SK-N-SH (cell line): ENCODE data around the gene SPANXB1. TPM values are rescaled to one million over a fixed set of nuclear protein-coding genes. Genes with fewer than 3 reads are reported as not detected.

Experiments
- CTCF ChIA-PET: fragments of 300-600, 350-600 bp; formaldehyde crosslinking; extraction: SDS; loops from one replicate; lab custom pipeline; 2021; lab: Yijun Ruan, JAX
- POLR2A ChIA-PET: fragments of 350-600 bp; sonication (Branson Sonifier 250); formaldehyde crosslinking; extraction: SDS; loops from one replicate; lab custom pipeline; 2020; ENCODE audit warnings: antibody characterized with exemption, inconsistent platforms; lab: Yijun Ruan, JAX
- DNase-seq: peaks from one replicate; pipeline ENCODE4 v3.0.0; 2012
- H2AFZ ChIP-seq: fragments of 200-600 bp; sonication (generic); 2 replicates; pipeline ENCODE4 v1.8.1; 2016; ENCODE audit warnings: antibody characterized with exemption, mild to moderate bottlenecking, low read depth
- H3F3A ChIP-seq: fragments of 200-600 bp; sonication (generic); replicated peaks from 2 replicates; pipeline ENCODE3; 2016; ENCODE audit warnings: antibody characterized with exemption, mild to moderate bottlenecking; ENCODE audit not compliant: insufficient read depth
- H3K27ac ChIP-seq, 2 experiments: fragments of 200-500 bp in 1 of 2; fragments of 200-600 bp in 1 of 2; sonication (Bioruptor generic) in 1 of 2; sonication (generic), shearing (Covaris generic) in 1 of 2; 2 replicates each; pipeline versions ENCODE4 v1.5.1 to v1.6.1; 2014 to 2016; ENCODE audit warnings: low read depth in 2 of 2, inconsistent platforms in 1 of 2, low read length in 1 of 2, mild to moderate bottlenecking in 1 of 2, mixed read lengths in 1 of 2
- H3K27me3 ChIP-seq: fragments of 200-600 bp; sonication (generic), shearing (Covaris generic); 2 replicates; pipeline ENCODE4 v1.6.1; 2016; ENCODE audit warnings: mixed run types; ENCODE audit not compliant: insufficient read depth
- H3K36me3 ChIP-seq, 2 experiments: fragments of 200-500 bp in 1 of 2; fragments of 200-600 bp in 1 of 2; sonication (Bioruptor generic) in 1 of 2; sonication (generic) in 1 of 2; replicated peaks in 1 of 2; 2 replicates each; pipeline versions ENCODE3 to v1.5.1; 2014 to 2016; ENCODE audit warnings: low read length in 1 of 2, mild to moderate bottlenecking in 1 of 2; ENCODE audit not compliant: insufficient read depth in 2 of 2, control insufficient read depth in 1 of 2
- H3K4me1 ChIP-seq, 2 experiments: fragments of 200-500 bp in 1 of 2; fragments of 200-600 bp in 1 of 2; sonication (Bioruptor generic) in 1 of 2; sonication (generic), shearing (Covaris generic) in 1 of 2; 2 replicates each; pipeline versions ENCODE4 v1.5.1 to v1.6.1; 2014 to 2016; ENCODE audit warnings: low read depth in 1 of 2, low read length in 1 of 2, mixed run types in 1 of 2; ENCODE audit not compliant: insufficient read depth in 2 of 2, control insufficient read depth in 1 of 2
- H3K4me2 ChIP-seq: fragments of 200-600 bp; sonication (generic), shearing (Covaris generic); 2 replicates; pipeline ENCODE4 v1.6.1; 2017; ENCODE audit warnings: mixed run types
- H3K4me3 ChIP-seq, 2 experiments: fragments of 200-500 bp in 1 of 2; fragments of 200-600 bp in 1 of 2; sonication (Bioruptor generic) in 1 of 2; sonication (generic), shearing (Covaris generic) in 1 of 2; 2 replicates each; pipeline versions ENCODE4 v1.5.1 to v1.8.1; 2014 to 2016; ENCODE audit warnings: low read depth in 2 of 2, inconsistent platforms in 1 of 2, low read length in 1 of 2, mild to moderate bottlenecking in 1 of 2, mixed read lengths in 1 of 2, moderate library complexity in 1 of 2
- H3K79me2 ChIP-seq: fragments of 200-600 bp; sonication (generic); 2 replicates; pipeline ENCODE4 v1.8.1; 2017; ENCODE audit warnings: mild to moderate bottlenecking; ENCODE audit not compliant: insufficient read depth
- H3K9ac ChIP-seq: fragments of 200-600 bp; sonication (generic); 2 replicates; pipeline ENCODE4 v1.6.1; 2017; ENCODE audit warnings: mixed run types
- H3K9me2 ChIP-seq: fragments of 200-600 bp; sonication (generic); 2 replicates; pipeline ENCODE4 v1.6.1; 2017; ENCODE audit warnings: mixed run types
- H3K9me3 ChIP-seq: fragments of 200-600 bp; sonication (generic); 2 replicates; pipeline ENCODE4 v1.6.1; 2017; ENCODE audit warnings: mixed run types, mild to moderate bottlenecking, moderate library complexity
- H4K20me1 ChIP-seq: fragments of 200-600 bp; sonication (generic); 2 replicates; pipeline ENCODE4 v1.6.1; 2017; ENCODE audit warnings: mild to moderate bottlenecking, mixed run types; ENCODE audit not compliant: insufficient read depth
- CHD2 ChIP-seq: fragments of 150-350 bp; IDR thresholded peaks from 2 replicates; pipeline ENCODE4 v1.6.1; 2018; ENCODE audit warnings: low read length; ENCODE audit not compliant: partially characterized antibody
- ELF1 ChIP-seq: IDR thresholded peaks from 2 replicates; pipeline ENCODE4 v1.4.0; 2012
- FOSL2 ChIP-seq: IDR thresholded peaks from 2 replicates; pipeline ENCODE4 v1.4.0; 2012; ENCODE audit warnings: low read depth, mild to moderate bottlenecking, moderate library complexity, borderline replicate concordance
- FOXM1 ChIP-seq: IDR thresholded peaks from 2 replicates; pipeline ENCODE4 v1.4.0; 2012; ENCODE audit warnings: low read depth, mild to moderate bottlenecking
- GABPA ChIP-seq: IDR thresholded peaks from 2 replicates; pipeline ENCODE4 v1.4.0; 2012; ENCODE audit warnings: low read depth, mild to moderate bottlenecking
- MEF2A ChIP-seq: IDR thresholded peaks from 2 replicates; pipeline ENCODE4 v1.4.0; 2012; ENCODE audit warnings: low read depth, borderline replicate concordance
- NFIC ChIP-seq: IDR thresholded peaks from 2 replicates; pipeline ENCODE4 v1.4.0; 2012; ENCODE audit warnings: borderline replicate concordance
- NRF1 ChIP-seq: IDR thresholded peaks from 2 replicates; pipeline ENCODE4 v1.6.1; 2012; ENCODE audit warnings: low read depth, mild to moderate bottlenecking, low read length
- POLR2AphosphoS5 ChIP-seq: IDR thresholded peaks from 2 replicates; pipeline ENCODE4 v1.6.1; 2012; ENCODE audit warnings: low read depth, low read length
- RAD21 ChIP-seq: IDR thresholded peaks from 2 replicates; pipeline ENCODE4 v1.6.1; 2012; ENCODE audit warnings: mild to moderate bottlenecking, low read length
- RFX5 ChIP-seq: IDR thresholded peaks from 2 replicates; pipeline ENCODE4 v1.6.1; 2012; ENCODE audit warnings: mild to moderate bottlenecking, improper control_type of control experiment, low read length
- SIN3A ChIP-seq: IDR thresholded peaks from 2 replicates; pipeline ENCODE4 v1.6.1; 2012; ENCODE audit warnings: low read depth, mild to moderate bottlenecking, low read length, moderate library complexity, borderline replicate concordance
- SMC3 ChIP-seq: IDR thresholded peaks from 2 replicates; pipeline ENCODE4 v1.6.1; 2012; ENCODE audit warnings: low read depth, low read length, improper control_type of control experiment
- TCF12 ChIP-seq: IDR thresholded peaks from 2 replicates; pipeline ENCODE4 v1.4.0; 2012
- TEAD4 ChIP-seq: IDR thresholded peaks from 2 replicates; pipeline ENCODE4 v1.4.0; 2012; ENCODE audit warnings: mild to moderate bottlenecking, borderline replicate concordance; ENCODE audit not compliant: insufficient read depth
- WGBS: methylation state at CpG from one replicate; pipeline ENCODE4 v1.1.6; 2017; ENCODE audit warnings: low lambda C conversion rate; 5-methylcytosine and 5-hydroxymethylcytosine counted together
- polyA plus RNA-seq, 3 experiments: library from polyadenylated mRNA; depleted of rRNA; stranded (reverse); fragments of >200 nt; gene quantifications; 2 replicates each; pipeline ENCODE4 v1.2.3, GENCODE V29; 2012
- TF ChIP-seq, protein P1 (sequence below): IDR thresholded peaks from 2 replicates; pipeline ENCODE4 v1.6.1; 2012; ENCODE audit warnings: mild to moderate bottlenecking, low read depth, low read length, moderate library complexity
- TF ChIP-seq, protein P2 (sequence below): IDR thresholded peaks from 2 replicates; pipeline ENCODE4 v1.4.0; 2012; ENCODE audit warnings: low read depth, borderline replicate concordance
- TF ChIP-seq, protein P3 (sequence below): fragments of 200-600 bp; sonication (generic); IDR thresholded peaks from 2 replicates; pipeline ENCODE4 v1.6.1; 2017; ENCODE audit warnings: antibody characterized with exemption, mild to moderate bottlenecking, moderate library complexity
- TF ChIP-seq, protein P4 (sequence below): fragments of 150-350 bp; IDR thresholded peaks from 2 replicates; pipeline ENCODE4 v1.6.1; 2016; ENCODE audit warnings: mild to moderate bottlenecking, low read depth, low read length

SPANXB1 gene
- polyA plus RNA-seq, 1 of the 3 experiments (the other 2 are of a cell fraction) = not detected

DNA sequence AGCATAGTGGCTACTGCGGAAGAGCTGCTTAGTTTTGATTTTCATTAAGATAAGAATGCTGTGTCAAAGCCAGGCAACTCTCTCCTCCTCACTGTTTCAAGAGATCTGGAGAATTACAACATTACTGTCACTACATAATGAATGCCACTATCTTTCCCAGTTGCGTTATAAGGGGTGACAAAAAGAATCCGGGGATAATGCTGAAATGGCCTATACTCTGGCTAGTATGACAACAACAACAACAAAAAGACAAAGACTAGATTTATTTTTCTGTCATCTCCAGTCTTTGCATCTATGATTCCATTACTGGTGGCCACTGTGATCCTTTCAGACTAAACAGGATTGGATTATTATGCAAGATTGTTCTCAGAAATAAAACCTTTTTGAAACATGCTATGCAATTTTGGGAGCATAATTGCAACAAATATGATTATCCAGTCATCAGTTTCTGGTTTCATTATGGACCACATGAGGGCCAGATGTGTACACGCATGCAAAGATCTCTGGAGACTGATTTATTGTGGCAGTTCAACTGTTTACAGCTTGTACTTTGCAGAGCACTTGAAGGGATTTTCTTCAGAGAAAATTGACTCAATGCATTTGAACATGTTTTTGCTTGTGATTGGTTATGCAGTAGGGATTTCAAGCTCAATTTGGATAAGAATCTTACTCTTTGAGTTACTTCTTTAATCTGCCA, 31.1 kb upstream of the SPANXB1 start:
- Histone ChIP-seq H3K4me3 (no peak overlapping the region), H3K4me2 (no peak overlapping the region), H4K20me1 (no peaks in the 10 kb centered on the region), H3K36me3 (no peaks in the 10 kb centered on the region), H3K79me2 (no peaks in the 10 kb centered on the region), H3K27ac (no peak overlapping the region), H3F3A (no peaks in the 10 kb centered on the region), H3K27me3 (peaks cover 6% of the 10 kb centered on the region; the same call in 1 of the 2 replicates), H3K9me2 (no peaks in the 10 kb centered on the region), H3K9ac (no peak overlapping the region), H3K9me3 (no peaks in the 10 kb centered on the region), H2AFZ (no peak overlapping the region), H3K4me1 (no peaks in the 10 kb centered on the region)
- WGBS = 11% methylated on average over 4 of the region's 4 CpGs
- TF ChIP-seq, protein P1, sequence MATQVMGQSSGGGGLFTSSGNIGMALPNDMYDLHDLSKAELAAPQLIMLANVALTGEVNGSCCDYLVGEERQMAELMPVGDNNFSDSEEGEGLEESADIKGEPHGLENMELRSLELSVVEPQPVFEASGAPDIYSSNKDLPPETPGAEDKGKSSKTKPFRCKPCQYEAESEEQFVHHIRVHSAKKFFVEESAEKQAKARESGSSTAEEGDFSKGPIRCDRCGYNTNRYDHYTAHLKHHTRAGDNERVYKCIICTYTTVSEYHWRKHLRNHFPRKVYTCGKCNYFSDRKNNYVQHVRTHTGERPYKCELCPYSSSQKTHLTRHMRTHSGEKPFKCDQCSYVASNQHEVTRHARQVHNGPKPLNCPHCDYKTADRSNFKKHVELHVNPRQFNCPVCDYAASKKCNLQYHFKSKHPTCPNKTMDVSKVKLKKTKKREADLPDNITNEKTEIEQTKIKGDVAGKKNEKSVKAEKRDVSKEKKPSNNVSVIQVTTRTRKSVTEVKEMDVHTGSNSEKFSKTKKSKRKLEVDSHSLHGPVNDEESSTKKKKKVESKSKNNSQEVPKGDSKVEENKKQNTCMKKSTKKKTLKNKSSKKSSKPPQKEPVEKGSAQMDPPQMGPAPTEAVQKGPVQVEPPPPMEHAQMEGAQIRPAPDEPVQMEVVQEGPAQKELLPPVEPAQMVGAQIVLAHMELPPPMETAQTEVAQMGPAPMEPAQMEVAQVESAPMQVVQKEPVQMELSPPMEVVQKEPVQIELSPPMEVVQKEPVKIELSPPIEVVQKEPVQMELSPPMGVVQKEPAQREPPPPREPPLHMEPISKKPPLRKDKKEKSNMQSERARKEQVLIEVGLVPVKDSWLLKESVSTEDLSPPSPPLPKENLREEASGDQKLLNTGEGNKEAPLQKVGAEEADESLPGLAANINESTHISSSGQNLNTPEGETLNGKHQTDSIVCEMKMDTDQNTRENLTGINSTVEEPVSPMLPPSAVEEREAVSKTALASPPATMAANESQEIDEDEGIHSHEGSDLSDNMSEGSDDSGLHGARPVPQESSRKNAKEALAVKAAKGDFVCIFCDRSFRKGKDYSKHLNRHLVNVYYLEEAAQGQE = no peak
- no peak for TF ChIP-seq MEF2A
- TF ChIP-seq, protein P2, sequence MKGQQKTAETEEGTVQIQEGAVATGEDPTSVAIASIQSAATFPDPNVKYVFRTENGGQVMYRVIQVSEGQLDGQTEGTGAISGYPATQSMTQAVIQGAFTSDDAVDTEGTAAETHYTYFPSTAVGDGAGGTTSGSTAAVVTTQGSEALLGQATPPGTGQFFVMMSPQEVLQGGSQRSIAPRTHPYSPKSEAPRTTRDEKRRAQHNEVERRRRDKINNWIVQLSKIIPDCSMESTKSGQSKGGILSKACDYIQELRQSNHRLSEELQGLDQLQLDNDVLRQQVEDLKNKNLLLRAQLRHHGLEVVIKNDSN = no peak
- no peak for TF ChIP-seq TCF12
- TF ChIP-seq, protein P3, sequence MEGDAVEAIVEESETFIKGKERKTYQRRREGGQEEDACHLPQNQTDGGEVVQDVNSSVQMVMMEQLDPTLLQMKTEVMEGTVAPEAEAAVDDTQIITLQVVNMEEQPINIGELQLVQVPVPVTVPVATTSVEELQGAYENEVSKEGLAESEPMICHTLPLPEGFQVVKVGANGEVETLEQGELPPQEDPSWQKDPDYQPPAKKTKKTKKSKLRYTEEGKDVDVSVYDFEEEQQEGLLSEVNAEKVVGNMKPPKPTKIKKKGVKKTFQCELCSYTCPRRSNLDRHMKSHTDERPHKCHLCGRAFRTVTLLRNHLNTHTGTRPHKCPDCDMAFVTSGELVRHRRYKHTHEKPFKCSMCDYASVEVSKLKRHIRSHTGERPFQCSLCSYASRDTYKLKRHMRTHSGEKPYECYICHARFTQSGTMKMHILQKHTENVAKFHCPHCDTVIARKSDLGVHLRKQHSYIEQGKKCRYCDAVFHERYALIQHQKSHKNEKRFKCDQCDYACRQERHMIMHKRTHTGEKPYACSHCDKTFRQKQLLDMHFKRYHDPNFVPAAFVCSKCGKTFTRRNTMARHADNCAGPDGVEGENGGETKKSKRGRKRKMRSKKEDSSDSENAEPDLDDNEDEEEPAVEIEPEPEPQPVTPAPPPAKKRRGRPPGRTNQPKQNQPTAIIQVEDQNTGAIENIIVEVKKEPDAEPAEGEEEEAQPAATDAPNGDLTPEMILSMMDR = no peak
- TF ChIP-seq GABPA = no peak
- TF ChIP-seq CHD2 = no peak
- TF ChIP-seq, protein P4, sequence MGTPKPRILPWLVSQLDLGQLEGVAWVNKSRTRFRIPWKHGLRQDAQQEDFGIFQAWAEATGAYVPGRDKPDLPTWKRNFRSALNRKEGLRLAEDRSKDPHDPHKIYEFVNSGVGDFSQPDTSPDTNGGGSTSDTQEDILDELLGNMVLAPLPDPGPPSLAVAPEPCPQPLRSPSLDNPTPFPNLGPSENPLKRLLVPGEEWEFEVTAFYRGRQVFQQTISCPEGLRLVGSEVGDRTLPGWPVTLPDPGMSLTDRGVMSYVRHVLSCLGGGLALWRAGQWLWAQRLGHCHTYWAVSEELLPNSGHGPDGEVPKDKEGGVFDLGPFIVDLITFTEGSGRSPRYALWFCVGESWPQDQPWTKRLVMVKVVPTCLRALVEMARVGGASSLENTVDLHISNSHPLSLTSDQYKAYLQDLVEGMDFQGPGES = no peak
- TF ChIP-seq TEAD4 = no peak
- TF ChIP-seq RFX5 = no peak
- TF ChIP-seq POLR2AphosphoS5 = no peak
- TF ChIP-seq NFIC = no peak
- no peak for TF ChIP-seq FOXM1
- TF ChIP-seq RAD21 = no peak
- TF ChIP-seq FOSL2 = no peak
- TF ChIP-seq SIN3A = no peak
- TF ChIP-seq SMC3 = no peak
- TF ChIP-seq ELF1 = no peak
- no peak for TF ChIP-seq NRF1
- CTCF ChIA-PET = interaction anchor here (1.0 kb wide), 1 partner anchor 210 kb away, joined by 3 read pairs; no protein-coding TSS in a partner anchor
- POLR2A ChIA-PET = no interaction called here
- no peak for DNase-seq
